Erythroblast (primary cell): ENCODE data around the gene ALS2CL.

Source experiments
- GATA1 ChIP-seq: IDR thresholded peaks from 2 replicates; pipeline ENCODE4 v1.6.1; 2011; ENCODE audit warnings: low read depth, mild to moderate bottlenecking, control low read depth, low read length, moderate library complexity
- POLR2A ChIP-seq: IDR thresholded peaks from 2 replicates; pipeline ENCODE4 v1.6.1; 2011; ENCODE audit warnings: mild to moderate bottlenecking, low read length

DNA sequence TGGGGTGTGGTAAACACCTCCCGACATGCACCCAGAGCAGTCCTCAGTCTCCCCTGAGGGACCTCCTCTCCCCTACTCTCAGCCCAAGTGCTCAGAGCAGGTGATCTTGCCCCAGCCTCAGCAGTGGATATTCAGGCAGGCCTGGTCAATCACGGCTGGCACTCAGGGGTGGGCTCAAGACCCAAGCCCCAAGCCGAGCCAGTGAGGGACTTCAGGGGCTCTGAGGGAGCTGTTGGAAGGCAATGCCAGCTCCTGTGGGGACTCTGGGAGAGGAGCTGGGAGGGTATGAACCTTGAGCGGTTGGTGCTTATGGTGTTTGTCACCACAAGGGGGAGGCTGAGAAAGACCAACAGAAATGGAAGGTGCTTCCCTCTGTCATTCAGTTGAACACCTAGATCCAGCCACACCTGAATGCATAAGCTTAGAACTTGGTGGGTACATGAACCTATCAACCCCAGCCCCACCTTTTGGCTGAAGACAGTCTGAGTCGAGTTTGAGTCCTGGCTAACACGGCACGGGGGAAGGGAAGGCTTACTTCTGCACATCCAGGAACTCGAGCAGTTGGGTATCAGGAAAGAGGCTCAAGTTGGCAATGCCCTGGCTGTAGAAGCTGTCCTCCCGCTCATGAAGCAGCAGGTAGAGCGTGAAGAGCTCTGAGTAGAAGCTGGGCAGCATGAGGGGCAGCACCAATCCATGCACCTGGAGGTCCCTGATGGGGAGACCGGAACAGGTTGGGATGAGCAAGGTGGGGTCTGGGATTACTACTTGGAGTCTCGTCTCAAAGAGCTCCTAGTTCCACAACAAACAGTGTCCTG lies 19.2 kb downstream of the ALS2CL start:
- TF ChIP-seq POLR2A, result no peak
- TF ChIP-seq GATA1, result no peak
